Tibial nerve (tissue), 4 donors: ENCODE measurements around the gene RMND5A. TPM values are rescaled to one million over a fixed set of nuclear protein-coding genes. Genes with fewer than 3 reads are reported as not detected.

Experiments
- DNase-seq, 2 donors: peaks; one replicate each; pipeline ENCODE4 v3.0.0-alpha.2; 2019; ENCODE audit warnings: low spot score in 2 of 2
- H3K27ac ChIP-seq, 4 donors: fragments of 200-600 bp; sonication (generic) in 3 of 4; one replicate each; pipeline ENCODE4 v1.5.1; 2017 to 2019; ENCODE audit warnings: mild to moderate bottlenecking in 1 of 4
- H3K27me3 ChIP-seq, 2 donors: fragments of 200-600 bp; sonication (generic) in 1 of 2; one replicate each; pipeline versions ENCODE4 v1.5.1 to v1.6.0; 2017 to 2019
- H3K36me3 ChIP-seq, 3 donors: fragments of 200-600 bp; sonication (generic); one replicate each; pipeline ENCODE4 v1.5.1; 2018 to 2019
- H3K4me1 ChIP-seq, 4 donors: fragments of 200-600 bp; sonication (generic) in 3 of 4; one replicate each; pipeline ENCODE4 v1.5.1; 2017 to 2019
- H3K4me3 ChIP-seq, 4 donors: fragments of 200-600 bp; sonication (generic) in 3 of 4; one replicate each; pipeline ENCODE4 v1.5.1; 2017 to 2019; ENCODE audit warnings: mild to moderate bottlenecking in 1 of 4, moderate library complexity in 1 of 4
- H3K9me3 ChIP-seq, 4 donors: fragments of 200-600 bp; sonication (generic) in 3 of 4; one replicate each; pipeline ENCODE4 v1.5.1; 2017 to 2019
- EP300 ChIP-seq, 2 donors: sonication (generic); formaldehyde crosslinking; IDR thresholded peaks; one replicate each; pipeline ENCODE4 v1.6.1; 2017; ENCODE audit warnings: antibody characterized with exemption in 2 of 2, mild to moderate bottlenecking in 1 of 2
- POLR2A ChIP-seq, 2 donors: fragments of 450-650 bp; IDR thresholded peaks; one replicate each; pipeline ENCODE4 v1.6.1; 2017; ENCODE audit warnings: antibody characterized with exemption in 2 of 2, mild to moderate bottlenecking in 2 of 2, moderate library complexity in 2 of 2
- WGBS, 2 donors: methylation state at CpG; one replicate each; pipeline ENCODE4 v1.1.5; 2018; 5-methylcytosine and 5-hydroxymethylcytosine counted together
- total RNA-seq, 4 donors: library from RNA; depleted of rRNA; stranded (reverse); fragments of >200 nt; gene quantifications; one replicate each; pipeline ENCODE4 v1.1.0, GENCODE V29; 2016
- TF ChIP-seq, protein P1 (sequence below), 5 experiments: fragments of 200-600 bp in 3 of 5; fragments of 450-650 bp in 2 of 5; sonication (generic) in 3 of 5; IDR thresholded peaks; one replicate each; pipeline ENCODE4 v1.5.1; 2016 to 2019; ENCODE audit warnings: antibody characterized with exemption in 5 of 5, mild to moderate bottlenecking in 3 of 5, moderate library complexity in 2 of 5

The RMND5A gene
- total RNA-seq, 4 donors from 2014 or later, result 40.5 to 59.9 (median 48.5) TPM

DNA sequence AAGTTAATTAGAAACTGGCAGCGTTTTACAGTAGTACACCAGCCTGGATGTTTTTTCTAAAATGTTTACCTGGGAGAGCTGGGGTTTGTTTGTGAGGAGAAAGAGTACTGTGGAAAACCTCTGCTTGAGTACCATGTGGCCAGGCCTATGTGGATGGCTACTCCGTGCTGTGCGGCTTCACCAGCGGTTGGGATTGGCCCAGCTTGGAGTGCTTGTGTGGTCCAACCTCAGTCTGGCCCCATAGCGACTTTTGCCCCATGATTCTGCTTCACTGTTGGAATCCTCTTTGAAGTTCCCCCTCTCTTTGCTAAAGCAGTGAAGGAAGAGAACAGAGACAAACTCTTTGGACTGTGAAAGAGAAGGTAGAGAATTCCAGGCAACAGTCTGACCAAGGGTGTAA, 54.8 kb downstream of the RMND5A start:
- H3K27me3 ChIP-seq, result no peaks in the 10 kb centered on the region
- TF ChIP-seq EP300 (IDR thresholded peaks at IDR 0.05) (no peak), POLR2A (IDR thresholded peaks at IDR 0.05) (no peak)
- TF ChIP-seq, protein P1, sequence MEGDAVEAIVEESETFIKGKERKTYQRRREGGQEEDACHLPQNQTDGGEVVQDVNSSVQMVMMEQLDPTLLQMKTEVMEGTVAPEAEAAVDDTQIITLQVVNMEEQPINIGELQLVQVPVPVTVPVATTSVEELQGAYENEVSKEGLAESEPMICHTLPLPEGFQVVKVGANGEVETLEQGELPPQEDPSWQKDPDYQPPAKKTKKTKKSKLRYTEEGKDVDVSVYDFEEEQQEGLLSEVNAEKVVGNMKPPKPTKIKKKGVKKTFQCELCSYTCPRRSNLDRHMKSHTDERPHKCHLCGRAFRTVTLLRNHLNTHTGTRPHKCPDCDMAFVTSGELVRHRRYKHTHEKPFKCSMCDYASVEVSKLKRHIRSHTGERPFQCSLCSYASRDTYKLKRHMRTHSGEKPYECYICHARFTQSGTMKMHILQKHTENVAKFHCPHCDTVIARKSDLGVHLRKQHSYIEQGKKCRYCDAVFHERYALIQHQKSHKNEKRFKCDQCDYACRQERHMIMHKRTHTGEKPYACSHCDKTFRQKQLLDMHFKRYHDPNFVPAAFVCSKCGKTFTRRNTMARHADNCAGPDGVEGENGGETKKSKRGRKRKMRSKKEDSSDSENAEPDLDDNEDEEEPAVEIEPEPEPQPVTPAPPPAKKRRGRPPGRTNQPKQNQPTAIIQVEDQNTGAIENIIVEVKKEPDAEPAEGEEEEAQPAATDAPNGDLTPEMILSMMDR (IDR thresholded peaks at IDR 0.05), result no peak
- H3K4me1 ChIP-seq, result peaks cover 0 to 2% (median 0%) of the 10 kb centered on the region in 4 donors
- WGBS, 2 donors, result 69 to 74% methylated on average over 5 of the region's 5 CpGs
- no peak for DNase-seq
- no peak overlapping the region for H3K27ac ChIP-seq
- no peaks in the 10 kb centered on the region for H3K9me3 ChIP-seq
- H3K36me3 ChIP-seq, result peaks cover 0 to 72% (median 5%) of the 10 kb centered on the region in 3 donors
- H3K4me3 ChIP-seq, result no peak overlapping the region

DNA sequence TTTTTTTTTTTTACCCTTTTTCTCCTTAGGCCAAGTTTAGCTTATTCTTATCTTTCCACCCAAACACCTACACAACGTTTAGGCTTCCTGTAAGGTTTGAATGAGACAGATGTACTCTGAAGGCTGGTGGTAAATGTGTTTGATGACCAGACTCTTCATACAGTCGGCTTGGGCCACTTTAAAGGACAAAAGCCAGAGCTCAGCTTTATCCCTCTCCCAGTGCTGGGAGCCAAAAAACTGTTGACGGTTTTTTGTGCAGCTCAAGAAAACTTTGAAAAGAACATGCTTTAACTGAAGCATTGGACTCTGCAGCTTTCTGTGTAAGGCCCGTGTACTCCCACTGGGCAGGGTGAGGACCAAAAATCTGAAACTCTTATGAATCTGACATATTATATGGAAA, 55.2 kb downstream of the RMND5A start:
- peaks cover 0 to 67% (median 5%) of the 10 kb centered on the region in 3 donors for H3K36me3 ChIP-seq
- no peak overlapping the region for H3K4me3 ChIP-seq
- TF ChIP-seq POLR2A (IDR thresholded peaks at IDR 0.05), result no peak
- TF ChIP-seq, protein P1 (IDR thresholded peaks at IDR 0.05), result no peak
- TF ChIP-seq EP300 (IDR thresholded peaks at IDR 0.05), result no peak
- no peak for DNase-seq
- H3K27me3 ChIP-seq, result no peaks in the 10 kb centered on the region
- H3K4me1 ChIP-seq, result peaks cover 0 to 2% (median 0%) of the 10 kb centered on the region in 4 donors
- no peaks in the 10 kb centered on the region for H3K9me3 ChIP-seq
- no peak overlapping the region for H3K27ac ChIP-seq
- whole genome bisulfite sequencing, 2 donors, result 39 to 49% methylated on average over 4 of the region's 4 CpGs

DNA sequence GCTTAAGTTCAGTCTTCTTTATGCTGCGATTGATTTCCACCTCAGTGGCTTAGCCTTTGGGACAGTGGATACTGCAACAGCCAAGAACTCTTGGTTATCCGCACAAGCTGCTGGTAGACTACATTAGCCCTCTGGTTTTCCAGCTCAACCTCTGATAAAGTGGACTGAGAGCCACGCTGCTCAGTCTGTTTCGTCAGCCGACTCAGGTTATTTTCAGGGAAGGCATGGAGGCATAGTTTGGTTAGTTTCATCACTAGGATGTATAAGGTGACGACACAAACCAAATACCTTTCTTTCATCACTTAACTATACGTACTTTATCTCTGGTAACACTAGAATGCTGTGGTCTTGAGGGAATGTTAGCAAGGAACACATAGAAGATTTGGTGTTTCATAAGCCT, 56.4 kb downstream of the RMND5A start:
- Histone ChIP-seq H3K27ac (no peak overlapping the region), H3K27me3 (no peaks in the 10 kb centered on the region), H3K9me3 (no peaks in the 10 kb centered on the region), H3K4me3 (no peak overlapping the region), H3K4me1 (peaks cover 0 to 2% (median 0%) of the 10 kb centered on the region in 4 donors), H3K36me3 (peaks cover 0 to 55% (median 0%) of the 10 kb centered on the region in 3 donors)
- TF ChIP-seq, protein P1 (IDR thresholded peaks at IDR 0.05), result no peak
- TF ChIP-seq POLR2A (IDR thresholded peaks at IDR 0.05) (no peak), EP300 (IDR thresholded peaks at IDR 0.05) (no peak)
- DNase-seq, result no peak
- 90 to 94% methylated on average over 7 of the region's 7 CpGs for WGBS, 2 donors

DNA sequence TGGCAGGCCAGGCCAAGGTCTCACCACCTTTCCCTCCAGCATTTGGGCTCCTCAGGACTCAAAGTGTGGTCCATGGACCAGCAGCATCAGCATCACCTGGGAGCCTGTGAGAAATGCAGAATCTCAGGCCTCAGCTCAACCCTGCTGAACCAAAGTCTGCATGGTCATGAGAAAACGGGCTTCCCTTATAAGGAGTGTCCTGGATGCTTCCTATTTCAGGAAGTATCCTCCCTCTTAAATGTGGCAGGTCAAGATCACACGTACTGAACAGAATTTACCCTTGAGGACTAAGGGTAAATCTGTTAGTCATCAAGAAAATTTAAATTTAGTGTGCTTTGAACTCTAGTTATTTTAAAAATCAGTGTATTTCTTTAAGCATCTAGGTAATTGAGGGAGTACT, 58.9 kb downstream of the RMND5A start:
- no peaks in the 10 kb centered on the region for H3K9me3 ChIP-seq
- TF ChIP-seq EP300 (IDR thresholded peaks at IDR 0.05) (no peak), POLR2A (IDR thresholded peaks at IDR 0.05) (no peak)
- TF ChIP-seq, protein P1 (IDR thresholded peaks at IDR 0.05), result no peak
- DNase-seq, result no peak
- peaks cover 0 to 32% (median 0%) of the 10 kb centered on the region in 3 donors for H3K36me3 ChIP-seq
- H3K27ac ChIP-seq, result no peak overlapping the region
- H3K27me3 ChIP-seq, result no peaks in the 10 kb centered on the region
- H3K4me3 ChIP-seq, result no peak overlapping the region
- H3K4me1 ChIP-seq, result peaks cover 0 to 2% (median 0%) of the 10 kb centered on the region in 4 donors
- 44 to 60% methylated on average over 2 of the region's 2 CpGs for WGBS, 2 donors

DNA sequence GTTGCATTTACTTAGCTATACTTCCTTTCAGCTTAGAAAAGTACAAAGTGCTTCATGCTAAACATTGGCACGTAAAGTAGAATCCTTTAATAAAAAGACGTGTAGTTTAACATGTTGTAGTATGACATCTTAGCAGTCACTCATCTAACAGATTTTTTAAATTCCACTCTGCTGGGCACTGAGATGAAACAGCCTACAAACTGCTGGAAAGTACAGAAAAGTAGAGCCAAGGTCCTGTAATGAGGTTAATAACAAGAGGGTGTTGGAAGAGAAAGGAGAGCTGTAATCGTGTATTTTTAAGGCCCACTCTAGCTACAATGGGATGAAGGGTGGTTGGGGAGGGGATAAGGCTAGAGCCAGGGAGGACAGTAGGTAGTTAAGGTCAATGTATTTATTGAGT, 59.9 kb downstream of the RMND5A start:
- Histone ChIP-seq H3K4me1 (peaks cover 0 to 2% (median 0%) of the 10 kb centered on the region in 4 donors), H3K9me3 (no peaks in the 10 kb centered on the region), H3K36me3 (peaks cover 0 to 22% (median 0%) of the 10 kb centered on the region in 3 donors), H3K27ac (no peak overlapping the region), H3K27me3 (no peaks in the 10 kb centered on the region), H3K4me3 (no peak overlapping the region)
- 65 to 72% methylated on average over 3 of the region's 3 CpGs for WGBS, 2 donors
- DNase-seq, result no peak
- TF ChIP-seq EP300 (IDR thresholded peaks at IDR 0.05), result no peak
- no peak for TF ChIP-seq POLR2A (IDR thresholded peaks at IDR 0.05)
- TF ChIP-seq, protein P1 (IDR thresholded peaks at IDR 0.05), result no peak
